BJ (cell line): ENCODE results near the gene PIGP. TPM values are rescaled to one million over a fixed set of nuclear protein-coding genes. Genes with fewer than 3 reads are reported as not detected.

Experiments
- CTCF ChIA-PET: fragments of 350-600 bp; formaldehyde crosslinking; extraction: SDS; loops from one replicate; lab custom pipeline; 2021; ENCODE audit warnings: antibody characterized with exemption, inconsistent platforms; lab: Yijun Ruan, JAX
- POLR2A ChIA-PET: fragments of 300-600 bp; sonication (Branson Sonifier 250); formaldehyde crosslinking; extraction: SDS; loops from one replicate; lab custom pipeline; 2021; ENCODE audit warnings: antibody characterized with exemption; lab: Charles Lee
- DNase-seq: peaks from one replicate; pipeline ENCODE4 v3.0.0-alpha.2; 2011; ENCODE audit warnings: low read depth
- H3K27me3 ChIP-seq: 2 replicates; pipeline ENCODE4 v1.6.0; 2011; ENCODE audit warnings: low read length; ENCODE audit not compliant: control insufficient read depth, insufficient read depth
- H3K36me3 ChIP-seq: 2 replicates; pipeline ENCODE4 v1.5.1; 2011; ENCODE audit warnings: low read length; ENCODE audit not compliant: control insufficient read depth, insufficient read depth
- H3K4me3 ChIP-seq: 2 replicates; pipeline ENCODE4 v1.5.1; 2011; ENCODE audit warnings: low read depth, mild to moderate bottlenecking, control low read depth, low read length
- CTCF ChIP-seq: IDR thresholded peaks from 2 replicates; pipeline ENCODE4 v1.5.1; 2011; ENCODE audit warnings: low read depth, mild to moderate bottlenecking, control low read depth, inconsistent platforms, low read length, moderate library complexity; ENCODE audit not compliant: insufficient read depth
- polyA plus RNA-seq: library from polyadenylated mRNA; depleted of rRNA; stranded (reverse); fragments of >200 nt; gene quantifications from 2 replicates; pipeline ENCODE4 v1.2.3, GENCODE V29; 2011

Gene PIGP
- polyA plus RNA-seq, 1 experiment, result 13.8 TPM

- Histone ChIP-seq H3K4me3 (no peak overlapping the region), H3K36me3 (no peaks in the 10 kb centered on the region), H3K27me3 (peaks cover 6% of the 10 kb centered on the region)
- DNase-seq, result peak; percentile 37
- ChIA-PET POLR2A (no interaction called here), CTCF (no interaction called here)
- no peak for TF ChIP-seq CTCF
Observed at GRCh38 chr21:37032877-37033471, 39.9 kb downstream of the PIGP start.

DNA sequence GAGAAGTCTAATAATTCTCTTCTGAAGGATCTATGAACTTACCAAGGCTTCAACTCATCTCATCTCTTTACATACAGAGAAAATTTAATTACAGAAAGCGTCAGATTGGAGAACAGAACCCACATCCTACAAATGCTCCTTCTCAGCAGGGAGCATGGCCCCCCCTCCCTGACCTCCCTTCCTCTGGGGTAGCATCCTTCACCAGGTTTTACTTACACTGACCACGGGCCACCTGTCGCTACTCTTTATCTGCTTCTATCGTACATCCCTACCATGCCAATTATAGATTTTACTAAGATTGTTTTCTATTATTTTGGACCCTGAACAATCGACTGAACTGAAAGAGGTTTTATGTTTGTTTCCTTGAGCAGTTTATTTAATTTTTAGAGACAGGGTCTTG lies 40.6 kb downstream of the PIGP start:
- no peaks in the 10 kb centered on the region for H3K36me3 ChIP-seq
- no peak for DNase-seq
- POLR2A ChIA-PET, result no interaction called here
- H3K4me3 ChIP-seq, result no peak overlapping the region
- no peak for TF ChIP-seq CTCF
- CTCF ChIA-PET, result no interaction called here
- peaks cover 5% of the 10 kb centered on the region for H3K27me3 ChIP-seq

GRCh38 chr21:37030864-37031263 lies 42.0 kb downstream of the PIGP start:
- no peak for DNase-seq
- Histone ChIP-seq H3K27me3 (peaks cover 4% of the 10 kb centered on the region), H3K4me3 (no peak overlapping the region), H3K36me3 (no peaks in the 10 kb centered on the region)
- CTCF ChIA-PET, result interaction anchor here (0.8 to 1.6 kb wide), 3 partner anchors 21 to 90 kb away, joined by 3 to 5 read pairs (median 3); no protein-coding TSS in a partner anchor
- TF ChIP-seq CTCF, result no peak
- POLR2A ChIA-PET, result no interaction called here

GRCh38 chr21:37028570-37028969 lies 44.3 kb downstream of the PIGP start:
- H3K36me3 ChIP-seq, result no peaks in the 10 kb centered on the region
- H3K27me3 ChIP-seq, result peaks cover 4% of the 10 kb centered on the region
- DNase-seq, result no peak
- ChIA-PET CTCF (interaction anchor here (0.9 kb wide), 1 partner anchor 13 kb away, joined by 3 read pairs; no protein-coding TSS in a partner anchor), POLR2A (no interaction called here)
- TF ChIP-seq CTCF, result no peak
- H3K4me3 ChIP-seq, result no peak overlapping the region

GRCh38 chr21:37026499-37026898 lies 46.4 kb downstream of the PIGP start:
- no peak for TF ChIP-seq CTCF
- Histone ChIP-seq H3K27me3 (peaks cover 4% of the 10 kb centered on the region), H3K4me3 (no peak overlapping the region), H3K36me3 (no peaks in the 10 kb centered on the region)
- DNase-seq, result no peak
- POLR2A ChIA-PET, result no interaction called here
- CTCF ChIA-PET, result interaction anchor here (1.1 to 2.6 kb wide), 4 partner anchors 9 to 36 kb away, joined by 3 to 7 read pairs (median 4); no protein-coding TSS in a partner anchor
